Measurements from ENCODE around the gene PAX8. TPM values are rescaled to one million over a fixed set of nuclear protein-coding genes. Genes with fewer than 3 reads are reported as not detected.

The PAX8 gene
- total and polyA plus RNA-seq, 12 donors: 1.7 to 72.3 (median 11.6) TPM

GRCh38 chr2:113166187-113166645, 112.5 kb downstream of the PAX8 start:
- Histone ChIP-seq H3K27me3 (no peaks in the 10 kb centered on the region), H3K36me3 (replicated peaks in 1 of 2) (no peaks in the 10 kb centered on the region), H3K27ac (peak overlapping the region; percentile 69 to 94 (median 82)), H3K4me3 (no peak overlapping the region), H3K9me3 (replicated peaks in 1 of 3) (no peaks in the 10 kb centered on the region), H3K4me1 (replicated peaks in 1 of 2) (peaks cover 25 to 36% of the 10 kb centered on the region in 2 donors)
- TF ChIP-seq CTCF (IDR thresholded peaks at IDR 0.05) (no peak), POLR2A (IDR thresholded peaks at IDR 0.05) (no peak)
- intact Hi-C loops (cut with DNase I): no loop called here
- peak in 3 of 7 donors; percentile 5 to 27 (median 17) for DNase-seq
- WGBS, 4 donors: 78 to 86% (median 82%) methylated on average over 7 of the region's 7 CpGs

Other genes with a start within 250 kb of the PAX8 start
- gene IL36B, start 226.1 kb downstream of the PAX8 start, total RNA-seq: not detected
- gene IL36B, start 226.1 kb downstream of the PAX8 start, polyA plus RNA-seq: not detected
- not detected for gene IL36RN, start 219.7 kb downstream of the PAX8 start, total RNA-seq
- not detected for gene IL36RN, start 219.7 kb downstream of the PAX8 start, polyA plus RNA-seq
- not detected for gene IL1F10, start 211.0 kb downstream of the PAX8 start, total RNA-seq
- gene IL1F10, start 211.0 kb downstream of the PAX8 start, polyA plus RNA-seq: not detected
- 1 to 10 TPM in 4 of 9 donors, under 1 TPM in 3, not detected in 2; 0.22 to 6.1 (median 1.1) TPM for gene IL1RN, start 151.3 kb downstream of the PAX8 start, total RNA-seq
- gene IL1RN, start 151.3 kb downstream of the PAX8 start, polyA plus RNA-seq: 1 to 10 TPM; 1.4 to 2.6 (median 2.5) TPM
- gene PSD4, start 105.0 kb downstream of the PAX8 start, total RNA-seq: 100 to 1,000 TPM in 4 of 9 donors, 10 to 100 TPM in 5; 19.2 to 164 (median 82.9) TPM
- gene PSD4, start 105.0 kb downstream of the PAX8 start, polyA plus RNA-seq: 10 to 100 TPM; 21.1 to 60.2 (median 31.8) TPM
- gene ZNG1B, start 158.8 kb upstream of the PAX8 start, total RNA-seq: 10 to 100 TPM; 12.4 to 77.1 (median 38.2) TPM
- gene ZNG1B, start 158.8 kb upstream of the PAX8 start, polyA plus RNA-seq: 10 to 100 TPM; 34.1 to 85.1 (median 55.6) TPM
- gene FOXD4L1, start 219.7 kb upstream of the PAX8 start, total RNA-seq: under 1 TPM in 6 of 9 donors, not detected in 3; 0.11 to 0.34 (median 0.26) TPM
- gene FOXD4L1, start 219.7 kb upstream of the PAX8 start, polyA plus RNA-seq: 1 to 10 TPM in 1 of 3 donors, under 1 TPM in 2; 0.07 to 5.0 (median 0.47) TPM

Measured in adrenal gland (tissue), 12 donors.